Measurements from ENCODE around the gene ZNRF2.
"Not testable (repeated sequence)": the region's sequence is repeated elsewhere in the genome, so short reads cannot be mapped to it uniquely, and the experiment has no call there.

ZNRF2 gene

DNA sequence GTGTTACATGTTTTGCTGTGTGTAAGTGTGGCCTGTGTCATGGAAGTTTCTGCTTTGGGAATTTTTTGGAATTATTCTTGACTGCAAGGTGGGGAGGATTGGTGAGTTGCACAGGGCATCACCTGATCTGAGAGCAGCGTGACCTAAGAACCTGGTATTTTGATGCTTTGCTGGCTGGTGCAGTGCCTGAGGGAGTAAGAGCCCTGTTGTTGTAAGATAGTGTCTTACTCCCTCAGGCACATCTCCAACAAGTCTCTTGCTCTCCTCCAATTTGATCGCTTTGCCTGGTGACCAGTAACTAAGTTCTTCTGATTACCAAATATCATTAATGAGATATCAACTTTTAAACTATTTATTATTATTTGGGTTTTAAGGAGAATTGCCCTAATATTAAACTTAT, 5.2 kb downstream of the ZNRF2 start:
- H3K36me3 ChIP-seq (ENCODE audit: control insufficient read depth, insufficient read depth, low read length); H3K27ac ChIP-seq (ENCODE audit: low read depth, low read length, severe bottlenecking); H3K9me3 ChIP-seq (ENCODE audit: control insufficient read depth, low read length); H3K4me3 ChIP-seq (ENCODE audit: extremely low read depth, insufficient read depth, low read length, poor library complexity, severe bottlenecking): not testable (repeated sequence)
- WGBS, 2 experiments (ENCODE audit: insufficient coverage in 2 of 2), result no CpG with 5 or more reads among the region's 2 CpGs
- H3K4me1 ChIP-seq (ENCODE audit: control insufficient read depth, insufficient read depth, low read length, poor library complexity, severe bottlenecking), result peaks cover 15% of the 10 kb centered on the region

DNA sequence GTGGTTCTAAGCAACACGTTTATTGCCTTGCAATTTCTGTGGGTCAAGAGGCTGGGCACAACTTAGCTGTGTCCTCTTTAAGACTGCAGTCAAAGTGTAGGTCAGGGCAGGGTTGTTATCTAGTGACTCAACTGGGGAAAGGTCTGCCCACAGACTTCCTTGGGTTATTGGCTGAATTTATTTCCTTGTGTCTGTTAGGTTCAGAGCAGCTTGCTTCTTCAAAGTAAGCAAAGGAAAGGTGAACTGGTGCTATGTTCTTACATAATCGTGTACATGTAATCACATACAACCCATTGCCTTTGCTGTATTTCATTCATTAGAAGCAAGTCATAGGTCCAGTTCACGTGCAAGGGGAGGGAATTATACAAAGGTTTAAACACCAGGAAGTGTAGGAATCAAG, 5.9 kb downstream of the ZNRF2 start:
- 50 to 86% methylated on average over 1 of the region's 3 CpGs for WGBS, 2 experiments (ENCODE audit: insufficient coverage in 2 of 2)
- H3K36me3 ChIP-seq (ENCODE audit: control insufficient read depth, insufficient read depth, low read length); H3K4me3 ChIP-seq (ENCODE audit: extremely low read depth, insufficient read depth, low read length, poor library complexity, severe bottlenecking); H3K27ac ChIP-seq (ENCODE audit: low read depth, low read length, severe bottlenecking); H3K9me3 ChIP-seq (ENCODE audit: control insufficient read depth, low read length): not testable (repeated sequence)
- peaks cover 15% of the 10 kb centered on the region for H3K4me1 ChIP-seq (ENCODE audit: control insufficient read depth, insufficient read depth, low read length, poor library complexity, severe bottlenecking)

DNA sequence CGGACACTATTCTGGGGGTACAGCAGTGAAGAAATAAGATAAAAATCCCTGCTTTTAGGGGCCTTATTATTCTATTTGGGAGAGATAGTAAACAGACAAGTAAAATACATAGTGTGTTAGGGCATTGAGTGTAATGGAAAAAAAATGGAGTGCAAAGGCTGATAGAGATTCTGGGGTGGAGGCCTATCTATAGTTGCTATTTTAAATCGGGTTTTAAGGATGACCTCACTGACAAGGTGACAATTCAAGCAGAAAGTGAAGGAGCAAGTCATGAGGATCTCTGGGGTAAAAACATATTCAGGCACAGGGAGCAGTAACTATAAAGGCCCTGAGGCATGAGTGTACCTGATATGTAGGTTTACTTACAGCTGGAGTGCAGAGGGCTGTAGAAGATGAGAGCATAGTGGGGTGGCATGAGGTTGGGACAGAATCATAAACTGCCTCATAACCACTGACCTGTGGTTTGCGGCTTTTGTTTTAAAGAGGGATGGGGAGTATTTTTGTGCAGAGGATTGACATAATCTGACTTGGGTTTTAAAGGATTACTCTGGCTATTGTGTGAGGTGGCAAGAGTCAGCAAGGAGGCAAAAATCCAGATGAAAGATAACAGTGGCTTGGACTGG, 8.1 kb downstream of the ZNRF2 start:
- WGBS, 2 experiments (ENCODE audit: insufficient coverage in 2 of 2), result 94 to 96% methylated on average over 2 of the region's 3 CpGs
- not testable (repeated sequence) for H3K9me3 ChIP-seq (ENCODE audit: control insufficient read depth, low read length); H3K4me1 ChIP-seq (ENCODE audit: control insufficient read depth, insufficient read depth, low read length, poor library complexity, severe bottlenecking); H3K36me3 ChIP-seq (ENCODE audit: control insufficient read depth, insufficient read depth, low read length); H3K27ac ChIP-seq (ENCODE audit: low read depth, low read length, severe bottlenecking); H3K4me3 ChIP-seq (ENCODE audit: extremely low read depth, insufficient read depth, low read length, poor library complexity, severe bottlenecking)

DNA sequence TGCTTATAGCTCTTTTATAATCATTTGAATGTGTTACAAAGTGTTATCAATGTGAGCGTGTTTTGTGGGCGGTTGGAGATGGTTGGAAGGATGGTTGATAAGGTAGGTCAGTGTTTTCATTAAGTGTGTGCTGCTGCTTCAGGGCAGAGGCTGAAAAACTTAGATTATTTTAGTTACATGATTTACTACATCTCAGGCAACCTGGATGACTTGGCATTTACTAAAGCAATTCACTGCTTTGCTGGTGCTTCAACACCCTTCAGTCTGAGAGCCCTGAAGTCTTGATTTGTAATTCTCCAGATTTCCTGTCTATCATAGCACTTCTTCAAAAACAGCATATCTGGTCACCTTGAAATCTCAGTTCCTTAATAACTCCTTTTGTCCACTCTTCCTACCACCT, 11.9 kb downstream of the ZNRF2 start:
- H3K4me1 ChIP-seq (ENCODE audit: control insufficient read depth, insufficient read depth, low read length, poor library complexity, severe bottlenecking); H3K27ac ChIP-seq (ENCODE audit: low read depth, low read length, severe bottlenecking); H3K36me3 ChIP-seq (ENCODE audit: control insufficient read depth, insufficient read depth, low read length); H3K4me3 ChIP-seq (ENCODE audit: extremely low read depth, insufficient read depth, low read length, poor library complexity, severe bottlenecking); H3K9me3 ChIP-seq (ENCODE audit: control insufficient read depth, low read length): not testable (repeated sequence)
- no CpG with 5 or more reads among the region's 2 CpGs for WGBS, 2 experiments (ENCODE audit: insufficient coverage in 2 of 2)

DNA sequence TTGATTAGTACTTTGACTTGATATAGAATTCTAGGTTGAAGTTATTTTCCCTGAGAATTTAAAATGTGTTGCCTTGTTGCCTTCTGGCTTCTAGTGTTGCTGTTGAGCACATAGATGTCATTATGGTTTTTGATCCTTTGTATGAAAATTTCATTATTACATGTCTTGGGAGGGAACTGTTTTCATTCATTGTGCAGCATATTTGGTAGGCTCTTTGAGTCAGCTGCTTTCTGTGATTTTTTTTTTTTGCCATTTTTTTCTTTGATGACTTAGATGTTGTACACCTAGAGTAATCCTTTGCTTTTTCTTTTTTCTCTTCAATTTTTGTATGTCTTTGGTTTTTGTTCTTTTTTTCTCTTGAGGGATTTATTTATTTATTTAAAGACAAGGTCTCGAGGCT, 13.1 kb downstream of the ZNRF2 start:
- not testable (repeated sequence) for H3K4me1 ChIP-seq (ENCODE audit: control insufficient read depth, insufficient read depth, low read length, poor library complexity, severe bottlenecking); H3K9me3 ChIP-seq (ENCODE audit: control insufficient read depth, low read length); H3K4me3 ChIP-seq (ENCODE audit: extremely low read depth, insufficient read depth, low read length, poor library complexity, severe bottlenecking); H3K36me3 ChIP-seq (ENCODE audit: control insufficient read depth, insufficient read depth, low read length); H3K27ac ChIP-seq (ENCODE audit: low read depth, low read length, severe bottlenecking)
- WGBS, 2 experiments (ENCODE audit: insufficient coverage in 2 of 2), result no CpG with 5 or more reads among the region's 1 CpG

DNA sequence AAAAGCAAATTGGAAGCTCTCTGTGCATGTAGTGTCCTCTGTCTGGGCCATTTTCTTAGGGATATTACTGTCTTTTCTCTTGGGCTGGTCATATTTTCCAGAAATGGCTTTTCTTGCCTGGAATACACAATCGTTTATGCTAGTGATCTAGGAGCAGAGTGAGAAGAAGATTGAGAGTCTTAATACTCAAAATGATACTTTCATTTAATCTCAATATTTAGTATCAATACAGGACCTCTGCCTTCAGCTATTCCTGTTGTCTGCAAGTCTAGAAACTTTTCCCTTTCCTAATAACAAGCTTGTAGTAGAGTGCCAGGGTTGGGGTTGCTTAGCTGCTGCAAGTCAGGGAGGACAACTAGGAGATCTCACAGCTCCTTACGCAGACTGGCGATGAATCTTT, 14.0 kb downstream of the ZNRF2 start:
- H3K27ac ChIP-seq (ENCODE audit: low read depth, low read length, severe bottlenecking); H3K4me3 ChIP-seq (ENCODE audit: extremely low read depth, insufficient read depth, low read length, poor library complexity, severe bottlenecking); H3K4me1 ChIP-seq (ENCODE audit: control insufficient read depth, insufficient read depth, low read length, poor library complexity, severe bottlenecking); H3K36me3 ChIP-seq (ENCODE audit: control insufficient read depth, insufficient read depth, low read length); H3K9me3 ChIP-seq (ENCODE audit: control insufficient read depth, low read length): not testable (repeated sequence)
- WGBS, 2 experiments (ENCODE audit: insufficient coverage in 2 of 2), result no CpG with 5 or more reads among the region's 3 CpGs

DNA sequence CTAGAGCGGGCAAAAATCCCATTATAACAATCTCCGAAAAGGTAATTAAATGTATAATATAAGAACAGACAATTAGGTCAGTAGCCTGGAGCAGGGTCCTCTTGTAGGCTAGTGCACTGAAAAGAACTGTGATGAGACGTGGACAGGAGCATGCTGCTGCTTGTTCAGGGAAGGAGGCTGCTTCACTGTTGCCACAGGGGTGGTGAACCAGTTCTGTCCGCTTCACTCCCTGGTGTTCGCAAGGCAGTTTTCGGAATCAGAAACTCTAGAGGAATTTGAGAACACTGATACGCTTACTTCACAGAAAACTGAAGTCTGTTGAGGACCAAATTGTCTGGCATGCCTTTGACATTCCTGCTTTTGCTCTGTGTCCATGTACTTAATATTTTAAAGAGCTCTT, 17.4 kb downstream of the ZNRF2 start:
- H3K27ac ChIP-seq (ENCODE audit: low read depth, low read length, severe bottlenecking), result no peak overlapping the region
- no peaks in the 10 kb centered on the region for H3K9me3 ChIP-seq (ENCODE audit: control insufficient read depth, low read length)
- H3K4me1 ChIP-seq (ENCODE audit: control insufficient read depth, insufficient read depth, low read length, poor library complexity, severe bottlenecking), result no peaks in the 10 kb centered on the region
- H3K36me3 ChIP-seq (ENCODE audit: control insufficient read depth, insufficient read depth, low read length), result no peaks in the 10 kb centered on the region
- WGBS, 2 experiments (ENCODE audit: insufficient coverage in 2 of 2), result 85 to 98% methylated on average over 5 of the region's 7 CpGs
- H3K4me3 ChIP-seq (ENCODE audit: extremely low read depth, insufficient read depth, low read length, poor library complexity, severe bottlenecking), result no peak overlapping the region

DNA sequence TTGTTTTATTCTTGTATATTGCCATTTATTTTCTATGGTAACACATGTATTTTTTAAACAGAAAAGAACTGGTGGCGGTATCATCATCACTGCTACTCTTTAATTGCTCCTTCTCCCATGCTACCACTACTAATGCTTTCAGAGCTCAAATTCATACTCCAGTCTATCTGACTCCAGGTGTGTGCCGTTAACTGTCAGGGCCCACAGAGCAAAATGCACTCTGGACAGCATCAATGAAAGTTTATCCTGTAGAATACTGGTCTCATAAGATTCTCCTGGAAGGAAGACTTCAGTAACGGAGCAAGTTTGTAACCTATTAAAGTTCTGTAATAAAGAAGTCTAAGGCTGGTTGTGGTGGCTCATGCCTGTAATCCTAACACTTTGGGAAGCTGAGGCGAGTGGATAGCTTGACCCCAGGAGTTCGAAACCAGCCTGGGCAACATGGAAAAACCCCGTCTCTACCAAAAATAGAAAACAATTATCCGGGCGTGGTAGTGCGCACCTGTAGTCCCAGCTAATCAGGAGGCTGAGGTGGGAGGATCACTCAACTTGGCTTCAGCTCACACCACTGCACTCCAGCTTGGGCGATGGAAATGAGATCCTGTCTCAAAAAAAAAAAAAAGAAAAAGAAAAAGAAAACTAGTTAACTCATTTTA, 18.4 kb downstream of the ZNRF2 start:
- 93 to 95% methylated on average over 8 of the region's 10 CpGs for WGBS, 2 experiments (ENCODE audit: insufficient coverage in 2 of 2)

DNA sequence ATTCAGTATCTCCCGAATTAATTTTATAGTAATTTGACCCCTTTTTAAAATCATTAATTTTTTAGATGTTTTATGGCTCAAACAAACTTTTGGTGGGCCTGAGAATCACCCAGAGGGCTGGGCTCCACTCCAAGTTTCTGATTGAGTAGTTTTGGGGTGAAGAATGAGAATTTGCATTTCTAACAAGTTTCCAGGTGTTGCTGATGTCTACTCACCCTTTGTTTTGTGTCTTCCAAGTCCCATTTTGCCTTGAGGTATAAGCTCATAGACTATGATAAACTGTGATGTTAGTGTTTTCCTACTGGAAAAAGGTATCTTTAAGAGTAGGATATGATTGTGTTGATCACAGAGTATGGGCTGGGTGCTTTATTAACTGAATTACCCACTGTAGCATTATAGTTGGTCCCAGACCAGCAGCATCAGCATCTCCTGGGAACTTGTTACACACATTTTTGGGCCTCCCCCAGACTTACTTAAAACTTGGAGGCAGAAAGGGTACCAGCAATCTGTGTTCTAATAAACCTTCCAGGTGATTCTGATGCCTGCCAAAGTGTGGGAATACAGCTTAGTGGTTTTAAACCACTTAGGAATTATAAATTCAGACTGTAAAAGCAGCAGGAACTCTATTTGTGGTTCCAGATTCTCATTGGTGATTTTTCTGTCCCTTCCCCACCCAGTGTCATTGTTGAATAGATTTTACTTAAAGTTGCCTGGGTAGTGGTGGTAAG, 19.1 kb downstream of the ZNRF2 start:
- no peaks in the 10 kb centered on the region for H3K36me3 ChIP-seq (ENCODE audit: control insufficient read depth, insufficient read depth, low read length)
- H3K4me1 ChIP-seq (ENCODE audit: control insufficient read depth, insufficient read depth, low read length, poor library complexity, severe bottlenecking), result no peaks in the 10 kb centered on the region
- no peak overlapping the region for H3K4me3 ChIP-seq (ENCODE audit: extremely low read depth, insufficient read depth, low read length, poor library complexity, severe bottlenecking)
- H3K27ac ChIP-seq (ENCODE audit: low read depth, low read length, severe bottlenecking), result no peak overlapping the region
- no peaks in the 10 kb centered on the region for H3K9me3 ChIP-seq (ENCODE audit: control insufficient read depth, low read length)
- WGBS, 2 experiments (ENCODE audit: insufficient coverage in 2 of 2), result no CpG with 5 or more reads among the region's 1 CpG

More for the DNA sequence above, 18.4 kb downstream of the ZNRF2 start:
- Histone ChIP-seq H3K27ac (ENCODE audit: low read depth, low read length, severe bottlenecking) (no peak overlapping the region), H3K4me1 (ENCODE audit: control insufficient read depth, insufficient read depth, low read length, poor library complexity, severe bottlenecking) (no peaks in the 10 kb centered on the region), H3K36me3 (ENCODE audit: control insufficient read depth, insufficient read depth, low read length) (no peaks in the 10 kb centered on the region), H3K4me3 (ENCODE audit: extremely low read depth, insufficient read depth, low read length, poor library complexity, severe bottlenecking) (no peak overlapping the region), H3K9me3 (ENCODE audit: control insufficient read depth, low read length) (no peaks in the 10 kb centered on the region)

DNA sequence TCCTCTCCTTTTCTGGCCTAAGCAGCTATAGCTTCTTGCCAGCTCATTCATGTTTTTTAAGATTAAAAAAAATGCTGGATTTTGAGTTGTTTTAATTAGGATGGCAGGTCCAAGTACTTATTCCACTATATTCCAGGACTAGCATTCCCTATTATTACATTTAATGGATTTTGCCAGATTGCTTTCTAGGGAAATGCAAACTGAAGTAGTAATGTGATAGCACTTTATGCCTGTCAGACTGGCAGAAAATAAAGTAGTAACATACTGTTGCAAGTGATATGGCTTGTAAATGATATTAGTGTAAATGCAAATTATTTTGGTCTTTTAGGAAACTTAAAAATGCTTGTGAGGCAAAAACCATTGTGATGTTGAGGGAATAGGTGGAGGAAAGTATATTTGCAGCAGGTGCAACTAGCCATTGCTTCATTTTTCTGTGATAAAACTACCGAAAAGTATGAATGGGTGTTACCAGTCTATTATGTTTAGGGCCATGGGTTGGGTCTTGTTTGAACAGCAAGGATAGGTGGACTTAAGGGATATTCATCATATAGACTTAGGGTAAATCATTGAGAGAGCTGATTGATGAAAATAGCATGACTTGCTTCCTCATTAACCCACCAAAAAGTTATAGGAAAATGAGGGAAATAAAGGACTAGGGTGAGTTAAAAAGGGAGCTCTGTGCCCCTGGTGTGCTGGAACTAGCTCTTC, 19.9 kb downstream of the ZNRF2 start:
- Histone ChIP-seq H3K9me3 (ENCODE audit: control insufficient read depth, low read length) (no peaks in the 10 kb centered on the region), H3K27ac (ENCODE audit: low read depth, low read length, severe bottlenecking) (no peak overlapping the region), H3K4me3 (ENCODE audit: extremely low read depth, insufficient read depth, low read length, poor library complexity, severe bottlenecking) (no peak overlapping the region), H3K4me1 (ENCODE audit: control insufficient read depth, insufficient read depth, low read length, poor library complexity, severe bottlenecking) (no peaks in the 10 kb centered on the region), H3K36me3 (ENCODE audit: control insufficient read depth, insufficient read depth, low read length) (no peaks in the 10 kb centered on the region)
- whole genome bisulfite sequencing, 2 experiments (ENCODE audit: insufficient coverage in 2 of 2), result 91 to 100% methylated on average over 1 of the region's 1 CpG
